ENCODE data around the gene TAT. TPM values are rescaled to one million over a fixed set of nuclear protein-coding genes. Genes with fewer than 3 reads are reported as not detected.
"Not testable (repeated sequence)": the region's sequence is repeated elsewhere in the genome, so short reads cannot be mapped to it uniquely, and the experiment has no call there.

The TAT gene
- total RNA-seq, 1 experiment from 2014 or later, result not detected

- POLR2A ChIA-PET (ENCODE audit: low non-redundant PET), result no interaction called here
- CTCF ChIA-PET, result no interaction called here
Measured at GRCh38 chr16:71585318-71585703, 8.4 kb upstream of the TAT start.

GRCh38 chr16:71584543-71585317, 7.8 kb upstream of the TAT start:
- intact Hi-C loops (cut with micrococcal nuclease; ENCODE audit: unreplicated experiment), result no loop called here
- Histone ChIP-seq H3K4me1 (ENCODE audit: insufficient read depth, low read length, poor library complexity, severe bottlenecking) (no peaks in the 10 kb centered on the region), H3K36me3 (ENCODE audit: insufficient read depth, low read length, poor library complexity, severe bottlenecking) (no peaks in the 10 kb centered on the region), H3K9me3 (ENCODE audit: low read depth, low read length, poor library complexity, severe bottlenecking) (no peaks in the 10 kb centered on the region), H3K27me3 (replicated peaks; ENCODE audit: insufficient read depth, low read depth, low read length, poor library complexity) (peaks cover 51% of the 10 kb centered on the region), H3K27ac (ENCODE audit: low read depth, low read length, poor library complexity, severe bottlenecking) (no peak overlapping the region), H3K4me3 (ENCODE audit: low read depth, low read length, poor library complexity, severe bottlenecking) (no peak overlapping the region)
- no TSS peak for BruUV-seq (replicated peaks)
- no peak for DNase-seq (ENCODE audit: low spot score)
- TF ChIP-seq EZH2 (IDR thresholded peaks at IDR 0.05; ENCODE audit: borderline replicate concordance, low read depth, low read length, poor library complexity, severe bottlenecking) (no peak), CTCF (conservative IDR thresholded peaks at IDR 0.05; ENCODE audit: low read depth, low read length) (no peak)
- ChIA-PET POLR2A (ENCODE audit: low non-redundant PET) (no interaction called here), CTCF (interaction anchor here (0.5 kb wide), 1 partner anchor 156 kb away, joined by 3 read pairs; no protein-coding TSS in a partner anchor)

More at GRCh38 chr16:71585318-71585703, 8.4 kb upstream of the TAT start:
- Histone ChIP-seq H3K9me3 (ENCODE audit: low read depth, low read length, poor library complexity, severe bottlenecking) (no peaks in the 10 kb centered on the region), H3K4me3 (ENCODE audit: low read depth, low read length, poor library complexity, severe bottlenecking) (no peak overlapping the region), H3K4me1 (ENCODE audit: insufficient read depth, low read length, poor library complexity, severe bottlenecking) (no peaks in the 10 kb centered on the region), H3K36me3 (ENCODE audit: insufficient read depth, low read length, poor library complexity, severe bottlenecking) (no peaks in the 10 kb centered on the region), H3K27me3 (replicated peaks; ENCODE audit: insufficient read depth, low read depth, low read length, poor library complexity) (peaks cover 51% of the 10 kb centered on the region), H3K27ac (ENCODE audit: low read depth, low read length, poor library complexity, severe bottlenecking) (no peak overlapping the region)
- no peak for DNase-seq (ENCODE audit: low spot score)
- no peak for TF ChIP-seq CTCF (conservative IDR thresholded peaks at IDR 0.05; ENCODE audit: low read depth, low read length)
- no peak for TF ChIP-seq EZH2 (IDR thresholded peaks at IDR 0.05; ENCODE audit: borderline replicate concordance, low read depth, low read length, poor library complexity, severe bottlenecking)
- no TSS peak for BruUV-seq (replicated peaks)
- intact Hi-C loops (cut with micrococcal nuclease; ENCODE audit: unreplicated experiment), result no loop called here

GRCh38 chr16:71582553-71582848, 5.6 kb upstream of the TAT start:
- CTCF ChIA-PET, result interaction anchor here (0.7 kb wide), 1 partner anchor 49 kb away, joined by 4 read pairs; no protein-coding TSS in a partner anchor
- H3K27ac ChIP-seq (ENCODE audit: low read depth, low read length, poor library complexity, severe bottlenecking); POLR2A ChIA-PET (ENCODE audit: low non-redundant PET); H3K4me1 ChIP-seq (ENCODE audit: insufficient read depth, low read length, poor library complexity, severe bottlenecking); DNase-seq (ENCODE audit: low spot score); intact Hi-C loops (cut with micrococcal nuclease; ENCODE audit: unreplicated experiment); BruUV-seq (replicated peaks); H3K36me3 ChIP-seq (ENCODE audit: insufficient read depth, low read length, poor library complexity, severe bottlenecking); H3K9me3 ChIP-seq (ENCODE audit: low read depth, low read length, poor library complexity, severe bottlenecking); H3K4me3 ChIP-seq (ENCODE audit: low read depth, low read length, poor library complexity, severe bottlenecking): not testable (repeated sequence)
- H3K27me3 ChIP-seq (replicated peaks; ENCODE audit: insufficient read depth, low read depth, low read length, poor library complexity), result peaks cover 50% of the 10 kb centered on the region

GRCh38 chr16:71574702-71575101, 2.2 kb downstream of the TAT start:
- intact Hi-C loops (cut with micrococcal nuclease; ENCODE audit: unreplicated experiment), result loop anchor here (5.0 kb wide), 1 partner anchor 38 kb away; no protein-coding TSS in a partner anchor
- H3K4me1 ChIP-seq (ENCODE audit: insufficient read depth, low read length, poor library complexity, severe bottlenecking), result no peaks in the 10 kb centered on the region
- no peak for DNase-seq (ENCODE audit: low spot score)
- no peak overlapping the region for H3K27ac ChIP-seq (ENCODE audit: low read depth, low read length, poor library complexity, severe bottlenecking)
- ChIA-PET CTCF (no interaction called here), POLR2A (ENCODE audit: low non-redundant PET) (no interaction called here)
- no peaks in the 10 kb centered on the region for H3K36me3 ChIP-seq (ENCODE audit: insufficient read depth, low read length, poor library complexity, severe bottlenecking)
- TF ChIP-seq EZH2 (IDR thresholded peaks at IDR 0.05; ENCODE audit: borderline replicate concordance, low read depth, low read length, poor library complexity, severe bottlenecking) (no peak), CTCF (conservative IDR thresholded peaks at IDR 0.05; ENCODE audit: low read depth, low read length) (no peak)
- no peaks in the 10 kb centered on the region for H3K9me3 ChIP-seq (ENCODE audit: low read depth, low read length, poor library complexity, severe bottlenecking)
- no peak overlapping the region for H3K4me3 ChIP-seq (ENCODE audit: low read depth, low read length, poor library complexity, severe bottlenecking)
- no TSS peak for BruUV-seq (replicated peaks)
- peaks cover 38% of the 10 kb centered on the region for H3K27me3 ChIP-seq (replicated peaks; ENCODE audit: insufficient read depth, low read depth, low read length, poor library complexity)

All from A673 (cell line).